GM21367 (cell line): Measurements from ENCODE around the gene JMJD1C.

Experiments used
- ATAC-seq: cut with Tn5 transposase; IDR thresholded peaks from one replicate; pipeline ENCODE4 v1.9.1; 2021; ENCODE audit not compliant: unreplicated experiment

The JMJD1C gene

DNA sequence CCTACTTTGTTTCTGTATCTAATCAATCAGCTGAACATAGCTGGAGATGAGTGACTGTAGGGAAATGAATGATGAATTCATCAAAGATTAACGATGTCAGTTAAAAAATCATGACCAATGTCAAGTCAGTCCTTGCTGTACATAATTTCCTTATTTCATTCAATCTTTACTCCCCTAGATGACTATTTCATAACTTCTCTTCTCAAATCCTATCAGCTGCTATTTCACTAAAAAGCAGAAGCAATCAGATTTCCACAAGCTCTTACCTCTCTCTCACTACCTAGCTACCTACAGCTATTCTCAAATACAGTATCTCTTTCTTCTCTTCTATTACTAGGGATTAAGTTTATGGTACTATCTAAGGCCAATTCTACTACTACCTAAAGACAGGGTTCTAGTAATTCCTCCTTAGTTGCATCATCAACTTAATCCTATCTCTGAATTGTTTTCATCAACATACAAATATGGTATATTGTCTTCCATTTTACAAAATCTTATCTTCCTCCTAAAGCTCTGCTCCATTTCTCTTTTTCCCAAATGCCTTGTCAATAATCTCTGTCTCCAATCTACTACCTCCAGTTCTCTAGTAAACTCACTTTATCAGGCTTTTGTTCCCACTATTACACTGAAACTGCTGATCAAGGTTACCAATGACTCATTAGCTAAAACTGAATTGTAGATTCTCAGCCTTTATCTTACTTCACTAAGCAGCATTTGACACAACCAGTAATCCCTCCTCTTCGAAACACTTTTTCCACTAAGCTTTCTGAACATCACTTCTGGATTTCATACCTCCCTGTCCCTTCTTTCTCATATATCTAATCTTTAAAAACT, 28.4 kb downstream of the JMJD1C start:
- ATAC-seq, result no peak

DNA sequence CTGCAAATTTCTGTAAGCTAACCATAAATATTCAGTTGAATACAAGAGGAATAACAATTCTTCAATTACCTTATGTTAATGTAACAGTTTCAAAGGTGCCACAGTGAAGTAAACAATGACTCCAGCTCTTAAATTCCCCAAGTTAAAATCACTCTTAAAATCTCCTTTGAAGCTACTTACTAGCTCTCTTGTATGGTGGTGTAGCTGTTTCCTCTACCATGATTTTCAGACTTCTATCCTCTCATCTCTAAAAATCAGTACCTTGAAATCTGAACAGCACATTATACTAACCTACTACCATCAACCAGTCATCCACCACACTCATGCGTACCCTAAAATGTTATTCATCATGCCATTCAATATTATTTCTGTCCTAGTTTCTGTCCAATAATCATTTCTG, 29.6 kb downstream of the JMJD1C start:
- no peak for ATAC-seq

DNA sequence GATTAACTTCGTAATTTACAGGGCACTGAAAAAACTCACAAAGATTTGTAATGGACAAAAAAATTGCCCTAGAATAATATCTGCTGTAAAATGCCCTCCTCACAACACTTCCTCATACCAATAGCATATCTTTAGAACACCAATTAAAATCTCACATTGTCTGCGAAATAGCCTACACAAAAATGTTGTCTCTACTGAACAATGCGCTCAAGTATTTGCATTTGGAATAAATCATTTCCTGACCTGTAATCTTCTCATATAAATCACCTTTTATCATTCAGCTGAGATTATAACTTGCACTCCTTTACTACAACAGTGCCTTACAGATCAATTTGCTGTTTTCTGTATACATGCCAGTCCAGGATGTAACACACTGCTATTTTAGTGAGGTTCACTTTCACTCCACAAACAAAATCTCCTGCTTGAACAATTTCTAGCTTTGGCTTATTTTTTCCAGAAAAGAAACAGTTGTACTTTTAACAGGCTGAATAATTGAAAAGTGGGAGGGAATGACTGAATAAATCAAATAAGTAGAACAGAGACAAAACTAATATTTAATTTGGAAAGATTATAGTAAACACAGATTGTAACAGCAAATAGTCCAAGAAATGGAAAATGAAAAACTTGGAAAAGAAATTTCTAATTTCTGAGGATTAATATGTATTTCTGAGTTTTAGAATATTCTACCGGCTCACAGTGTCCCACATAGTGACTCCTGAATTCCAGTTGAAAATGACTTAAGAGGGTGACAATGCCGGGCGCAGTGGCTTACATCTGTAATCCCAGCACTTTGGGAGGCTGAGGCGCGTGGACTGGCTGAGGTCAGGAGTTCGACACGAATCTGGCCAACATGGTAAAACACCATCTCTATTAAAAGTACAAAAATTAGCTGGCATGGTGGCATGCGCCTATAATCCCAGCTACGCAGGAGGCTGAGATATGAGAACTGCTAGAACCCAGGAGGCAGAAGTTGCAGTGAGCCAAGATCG, 30.6 kb downstream of the JMJD1C start:
- no peak for ATAC-seq

DNA sequence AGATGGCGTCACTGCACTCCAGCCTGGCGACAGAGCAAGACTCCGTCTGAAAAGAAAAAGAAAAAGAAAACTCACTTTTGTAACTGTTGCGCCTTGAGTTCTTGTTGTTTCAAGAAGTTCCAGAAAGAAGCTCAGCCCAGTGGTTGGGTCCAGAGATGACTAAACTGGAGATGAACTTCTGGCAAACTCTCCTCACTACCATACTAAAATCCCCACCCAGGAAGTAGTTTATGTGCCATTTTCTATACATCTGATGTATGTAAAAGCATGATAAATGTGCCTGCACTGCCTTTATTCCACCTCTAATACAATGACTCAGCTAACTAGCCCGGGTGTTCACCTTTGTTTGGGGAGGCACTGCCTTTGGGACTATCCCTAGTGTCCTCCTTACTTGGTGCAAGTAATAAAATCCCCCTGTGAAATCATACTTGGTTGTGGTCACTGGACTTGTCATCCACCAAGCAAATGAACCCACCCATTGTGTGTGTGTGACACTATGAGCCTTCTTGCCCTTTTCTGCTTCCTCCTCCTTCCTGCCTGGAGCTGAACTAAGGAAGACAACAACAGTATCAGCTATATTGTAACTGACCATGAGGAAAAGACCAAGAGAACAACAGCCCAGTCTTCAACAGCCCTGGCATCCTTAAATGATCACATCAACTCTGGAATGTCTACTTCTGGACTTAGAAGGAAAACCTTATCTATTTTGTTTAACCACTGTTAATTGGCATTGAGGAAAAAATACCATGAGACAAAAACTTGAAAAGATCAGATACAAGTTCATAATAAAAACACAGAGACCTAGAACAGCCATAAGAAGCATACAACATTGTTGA, 33.6 kb downstream of the JMJD1C start:
- ATAC-seq, result no peak

DNA sequence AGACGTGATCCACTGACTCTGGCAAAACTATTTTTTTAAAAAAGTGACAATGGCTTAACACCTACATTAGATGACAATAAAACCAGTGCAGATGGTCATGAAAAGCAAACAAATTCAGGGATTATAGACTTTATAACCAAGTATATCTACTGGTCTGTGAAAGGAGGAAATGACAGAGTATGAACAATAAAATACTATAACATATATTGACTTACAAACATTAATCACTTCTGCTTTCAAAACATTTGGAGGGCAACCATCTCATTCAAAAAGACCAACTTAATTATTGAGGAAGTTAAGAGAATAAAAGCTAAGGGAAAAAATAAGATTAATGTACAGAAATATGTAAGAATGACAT, 34.8 kb downstream of the JMJD1C start:
- ATAC-seq, result no peak

DNA sequence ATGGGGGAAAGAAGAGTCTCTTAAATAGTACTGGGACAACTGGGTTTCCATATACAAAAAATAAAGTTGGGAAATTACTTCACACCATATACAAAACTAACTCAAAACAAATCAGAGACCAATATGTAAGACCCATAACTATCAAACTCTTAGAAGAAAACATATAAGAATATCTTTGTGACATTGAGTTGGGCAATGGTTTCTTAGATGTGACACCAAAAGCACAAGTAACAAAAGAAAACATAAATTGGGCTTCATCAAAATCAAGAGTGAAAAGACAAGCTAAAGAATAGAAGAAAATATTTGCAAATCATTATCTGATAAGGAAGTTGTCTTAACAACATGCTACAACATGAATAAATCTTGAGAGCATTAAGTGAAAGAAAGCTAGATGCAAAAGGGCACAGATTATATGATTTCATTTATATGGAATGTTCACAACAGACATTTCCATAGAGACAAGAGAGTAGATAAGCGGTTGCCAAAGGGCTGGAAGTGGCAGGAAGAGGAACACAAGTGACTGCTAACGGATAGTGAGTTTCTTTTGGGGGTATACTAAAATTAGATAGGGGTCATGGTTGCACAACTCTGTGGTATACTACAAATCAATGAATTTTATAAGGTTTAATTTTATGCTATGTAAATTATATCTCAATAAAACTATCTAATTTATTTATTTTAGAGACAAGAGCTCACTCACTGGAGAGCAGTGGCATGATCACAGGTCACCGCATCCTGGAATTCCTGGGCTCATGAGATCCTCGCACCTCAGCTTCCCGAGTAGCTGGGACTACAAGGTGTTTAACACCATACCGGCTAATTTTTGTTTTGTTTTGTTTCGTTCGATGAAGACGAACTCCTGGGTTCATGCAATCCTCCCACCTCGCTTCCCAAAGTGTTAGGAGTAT, 35.4 kb downstream of the JMJD1C start:
- ATAC-seq, result no peak

DNA sequence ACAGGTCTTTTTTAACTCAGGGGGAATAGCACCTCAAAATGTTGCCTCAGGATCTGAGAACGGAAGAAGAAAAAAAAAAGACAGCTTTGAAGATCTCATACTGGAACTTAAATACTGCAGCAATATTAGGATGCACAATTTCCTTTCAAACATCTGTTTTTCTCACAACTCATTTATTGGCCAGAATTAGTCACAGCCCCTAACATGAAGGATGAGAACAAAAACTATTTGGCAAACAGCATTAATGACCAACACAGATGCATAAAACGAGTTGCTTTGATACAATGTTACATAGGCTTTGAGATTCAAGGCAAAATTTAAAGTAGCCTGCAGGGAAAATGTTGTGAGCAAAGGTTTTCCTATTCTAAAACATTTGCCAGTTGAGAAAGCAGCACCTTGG, 36.5 kb downstream of the JMJD1C start:
- ATAC-seq, result no peak

DNA sequence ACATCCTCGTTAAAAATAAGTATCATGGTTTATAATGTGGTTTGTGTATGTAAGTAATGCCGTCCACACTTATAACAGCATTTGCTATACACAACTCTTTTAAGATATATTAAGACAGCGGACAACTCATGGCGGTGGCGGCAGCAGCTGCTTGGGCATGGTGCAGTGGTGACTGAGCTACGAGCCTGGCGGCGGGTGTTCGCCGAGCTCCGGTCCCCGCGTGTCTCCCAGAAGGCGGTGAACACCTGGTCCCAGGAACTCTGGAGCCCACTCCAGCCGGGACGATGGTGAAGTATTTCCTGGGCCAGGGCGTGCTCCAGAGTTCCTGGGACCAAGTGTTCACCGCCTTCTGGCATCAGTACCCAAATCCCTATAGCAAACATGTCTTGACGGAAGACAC, 38.8 kb downstream of the JMJD1C start:
- no peak for ATAC-seq

DNA sequence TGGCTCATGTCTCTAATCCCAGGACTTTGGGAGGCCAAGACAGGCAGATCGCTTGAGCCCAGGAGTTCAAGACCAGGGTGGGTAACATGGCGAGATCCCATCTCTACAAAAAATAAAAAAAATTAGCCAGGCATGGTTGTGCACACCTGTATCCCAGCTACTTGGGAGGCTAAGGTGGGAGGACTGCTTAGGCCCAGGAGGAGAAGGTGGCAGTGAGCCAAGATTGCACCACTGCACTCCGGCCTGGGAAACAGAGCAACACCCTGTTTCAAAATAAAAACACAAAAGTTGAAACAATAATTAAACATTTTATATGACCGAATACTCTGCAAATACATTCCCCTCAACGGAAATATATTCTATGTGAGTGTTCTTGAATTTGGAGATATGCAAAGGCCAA, 40.3 kb downstream of the JMJD1C start:
- ATAC-seq, result no peak

DNA sequence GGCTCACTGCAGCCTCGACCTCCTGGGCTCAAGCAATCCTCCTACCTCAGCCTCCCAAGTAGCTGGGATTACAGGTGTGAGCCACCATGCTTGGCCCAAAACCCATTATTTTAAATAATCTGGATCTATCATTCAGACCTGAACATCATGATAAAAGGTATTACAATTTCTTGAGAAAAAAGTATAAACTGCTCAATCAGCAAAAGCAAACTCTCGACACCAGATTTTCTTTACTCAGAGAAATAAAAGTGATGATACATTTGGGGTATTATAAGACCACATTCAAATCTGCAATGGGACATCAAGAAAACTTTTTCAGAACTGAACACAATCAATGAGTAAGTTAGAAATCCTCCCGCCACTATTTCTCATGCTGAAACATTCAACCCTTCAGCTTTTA, 41.2 kb downstream of the JMJD1C start:
- no peak for ATAC-seq

DNA sequence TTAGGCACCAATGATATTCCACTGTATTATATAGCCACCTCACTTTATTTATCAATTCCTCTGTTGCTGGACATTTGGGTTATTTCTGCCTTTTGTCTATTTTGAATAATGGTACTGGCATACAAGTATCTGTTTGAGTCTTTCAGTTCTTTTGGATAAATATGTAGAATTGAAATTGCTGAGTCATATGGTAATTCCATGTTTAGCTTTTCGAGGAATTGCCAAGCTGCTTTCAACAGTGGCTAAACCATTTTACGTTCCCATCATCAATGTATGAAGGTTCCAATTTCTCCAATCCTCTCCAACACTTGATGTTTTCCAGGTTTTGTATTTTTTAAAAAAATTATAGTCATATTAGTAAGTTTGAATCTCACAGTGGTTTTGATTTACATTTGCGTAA, 42.3 kb downstream of the JMJD1C start:
- ATAC-seq, result no peak

DNA sequence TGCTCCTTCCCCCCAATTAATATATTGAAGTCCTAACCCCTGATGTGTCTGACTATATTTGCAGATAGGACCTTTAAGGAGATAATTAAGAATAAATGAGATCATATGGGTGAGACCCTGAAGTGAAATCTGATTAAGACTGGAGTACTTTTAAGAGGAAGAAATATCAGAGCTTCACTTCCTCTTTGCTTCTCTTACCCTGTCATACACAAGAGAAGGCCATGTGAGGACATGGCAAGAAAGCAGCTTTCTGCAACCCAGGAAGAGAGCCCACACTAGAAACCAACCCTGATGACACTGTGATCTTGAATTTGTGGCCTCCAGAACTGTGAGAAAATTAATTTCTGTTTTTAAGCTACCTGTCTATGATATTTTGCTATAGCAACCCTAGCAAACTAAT, 44.2 kb downstream of the JMJD1C start:
- ATAC-seq, result peak; percentile 99

DNA sequence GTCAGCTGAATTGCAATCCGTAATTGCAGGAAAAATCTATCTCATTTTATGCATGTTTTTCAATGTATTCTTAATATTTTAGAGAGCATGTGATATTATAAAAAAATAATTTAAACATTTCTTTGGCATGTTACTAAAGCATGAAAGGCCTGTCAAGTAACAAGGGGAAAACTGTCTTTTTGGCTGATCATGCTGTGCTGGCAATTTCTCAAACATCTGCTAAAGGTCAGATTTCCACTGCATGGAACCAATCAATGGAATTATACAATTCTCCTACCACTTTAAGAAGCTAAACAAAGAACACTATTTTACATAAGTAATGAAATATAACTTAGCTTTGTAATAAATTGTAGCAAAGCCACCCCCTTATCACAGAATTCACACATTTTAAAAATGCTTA, 49.4 kb downstream of the JMJD1C start:
- no peak for ATAC-seq

DNA sequence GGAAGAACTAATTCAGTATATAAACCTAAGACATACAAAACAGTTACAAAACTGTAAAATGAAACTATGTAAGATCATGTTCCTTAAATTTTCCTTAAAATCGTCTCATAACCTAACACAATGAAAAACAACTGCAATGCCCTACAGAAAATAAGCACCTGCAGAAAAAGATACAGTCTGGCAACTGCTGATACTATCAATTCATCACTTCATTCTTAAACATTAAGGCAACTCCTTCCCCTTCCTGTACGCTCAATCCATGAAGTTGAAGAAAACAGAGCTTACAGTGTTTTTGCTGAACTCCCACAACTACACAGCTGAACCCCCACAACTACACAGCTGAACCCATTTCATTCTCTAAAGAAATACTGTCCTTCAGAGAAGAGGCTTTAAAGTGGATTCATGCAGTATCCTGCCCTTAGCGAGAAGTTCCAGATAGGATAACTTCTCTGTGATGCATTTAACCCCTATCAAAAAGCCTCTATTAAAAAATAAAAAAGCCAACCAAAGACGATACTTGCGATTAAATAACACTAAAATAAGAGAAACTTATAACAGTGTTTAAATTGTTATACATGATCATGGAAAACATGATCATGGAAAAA, 50.0 kb downstream of the JMJD1C start:
- ATAC-seq, result no peak

DNA sequence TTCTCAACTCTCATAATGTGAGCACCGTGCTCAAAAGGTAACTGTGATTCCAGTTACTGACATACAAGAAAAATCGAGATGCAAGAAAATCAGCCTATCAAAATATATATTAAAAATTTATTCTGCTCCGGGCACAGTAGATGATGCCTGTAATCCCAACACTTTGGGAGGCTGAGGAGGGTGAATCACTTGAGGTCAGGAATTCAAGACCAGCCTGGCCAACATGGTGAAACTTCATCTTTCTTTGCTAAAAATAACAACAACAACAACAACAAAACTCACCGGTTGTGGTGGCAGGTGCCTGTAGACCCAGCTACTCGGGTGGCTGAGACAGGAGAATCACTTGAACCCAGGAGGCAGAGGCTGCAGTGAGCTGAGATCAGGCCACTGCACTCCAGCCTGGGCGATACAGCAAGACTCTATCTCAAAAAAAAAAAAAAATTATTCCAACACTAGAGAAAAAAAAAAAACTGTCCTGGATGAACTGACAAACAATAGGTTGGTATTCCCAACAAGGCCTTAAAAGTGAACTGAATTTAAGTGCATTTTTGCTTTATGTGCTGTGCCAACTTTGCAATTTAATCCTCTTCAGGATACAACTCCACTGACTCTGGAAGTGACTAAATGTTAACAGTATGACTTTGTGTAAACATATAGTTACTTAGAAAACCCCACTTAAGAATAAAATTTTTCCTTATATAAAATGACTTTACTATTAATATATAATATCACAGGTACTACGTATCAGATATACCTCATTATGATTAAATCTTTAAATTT, 51.1 kb downstream of the JMJD1C start:
- ATAC-seq, result no peak

DNA sequence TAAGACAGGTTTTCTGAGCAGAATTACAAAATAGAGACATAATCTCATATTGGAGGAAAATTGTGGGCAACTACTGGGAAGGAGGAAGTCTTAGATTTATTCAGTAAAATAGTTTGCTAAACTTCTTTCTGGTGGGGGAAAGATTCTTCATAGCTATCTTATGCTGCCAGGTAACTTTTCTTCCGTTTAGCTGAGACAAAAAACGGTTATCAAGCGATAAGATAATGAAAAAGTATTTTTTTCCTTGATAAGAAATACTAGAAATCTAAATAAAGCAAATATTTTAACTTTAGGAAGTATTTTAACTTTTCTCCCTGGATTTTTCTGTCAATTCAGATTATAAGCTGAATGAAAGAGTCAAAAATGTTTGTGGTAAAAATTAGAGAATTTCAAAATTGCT, 52.3 kb downstream of the JMJD1C start:
- no peak for ATAC-seq

DNA sequence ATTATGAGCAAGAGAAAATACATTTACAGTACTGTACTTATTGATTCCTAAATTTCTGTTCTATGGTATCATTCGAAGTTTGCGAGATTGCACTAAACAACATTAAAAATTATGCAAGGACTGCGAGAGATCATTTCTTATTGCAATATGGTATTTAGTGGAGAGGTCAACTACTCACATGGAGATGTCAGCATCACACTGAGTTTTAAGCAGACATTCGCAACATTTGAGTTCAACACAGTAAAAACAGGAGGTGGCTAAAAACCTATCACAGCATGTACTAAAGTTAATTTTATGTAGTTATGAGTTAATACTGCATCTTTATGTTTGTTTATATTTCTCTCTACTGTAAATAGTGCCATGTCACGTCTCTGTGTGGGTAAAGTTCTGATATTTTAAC, 53.5 kb downstream of the JMJD1C start:
- ATAC-seq, result no peak

DNA sequence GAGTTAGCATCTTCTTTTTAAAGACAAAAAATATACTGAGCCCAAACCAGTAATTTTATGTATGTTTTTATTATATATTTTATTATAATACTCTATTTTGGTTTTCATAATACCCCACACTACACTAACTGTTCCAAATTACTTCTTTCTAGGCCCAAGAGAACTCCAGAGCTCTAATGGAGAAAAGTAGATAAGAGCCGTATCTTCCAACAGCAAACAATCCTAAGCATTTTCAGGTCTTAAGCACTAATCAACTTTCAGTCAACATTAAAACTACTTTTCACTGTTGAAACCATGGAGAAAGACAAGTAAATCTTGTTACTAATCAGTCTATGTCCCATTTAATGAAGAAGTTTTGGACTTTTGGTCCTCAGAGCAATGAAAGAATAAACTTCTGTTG, 55.1 kb downstream of the JMJD1C start:
- ATAC-seq, result no peak

DNA sequence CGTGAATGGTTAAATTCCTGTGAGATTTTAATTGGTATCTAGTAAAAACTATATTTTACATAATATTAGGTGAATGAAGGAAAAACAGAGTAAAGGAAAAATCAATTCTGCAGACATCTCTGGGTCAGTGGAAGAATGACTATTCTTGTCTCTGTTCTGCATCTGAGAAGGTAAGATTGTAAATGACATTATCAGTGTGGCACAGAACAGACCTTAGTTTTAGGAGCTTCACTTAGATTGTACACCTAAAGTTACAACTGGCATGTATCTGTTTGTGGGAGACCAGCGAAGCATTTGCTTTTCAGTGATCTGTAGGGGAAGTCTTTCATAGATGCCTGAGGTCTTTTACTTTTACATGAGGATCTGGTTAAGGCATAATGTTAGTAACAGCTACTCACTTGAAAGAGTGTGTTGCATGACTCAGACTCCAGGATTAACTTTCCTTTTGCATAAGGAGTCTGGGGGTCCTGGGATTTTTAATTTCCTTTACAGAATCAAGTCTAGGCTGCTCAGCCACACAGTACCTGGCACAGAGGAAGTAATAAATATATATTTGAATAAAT, 56.2 kb downstream of the JMJD1C start:
- ATAC-seq, result no peak
